HFFc6 (cell line): ENCODE measurements around the gene KREMEN2. TPM values are rescaled to one million over a fixed set of nuclear protein-coding genes. Genes with fewer than 3 reads are reported as not detected.

Source experiments
- DNase-seq: peaks from one replicate; pipeline ENCODE4 v3.0.0-alpha.2; 2018
- H3K27ac Mint-ChIP-seq: 2 replicates; pipeline ENCODE4 v1.8.0; 2020; ENCODE audit warnings: mild to moderate bottlenecking, mixed read lengths
- H3K27me3 Mint-ChIP-seq: 2 replicates; pipeline ENCODE4 v1.8.0; 2021; ENCODE audit warnings: mild to moderate bottlenecking, moderate library complexity, mixed read lengths; ENCODE audit not compliant: insufficient read depth
- H3K36me3 Mint-ChIP-seq: 2 replicates; pipeline ENCODE4 v1.8.0; 2021; ENCODE audit warnings: low read depth, mixed read lengths
- H3K4me1 Mint-ChIP-seq: 2 replicates; pipeline ENCODE4 v1.8.0; 2020; ENCODE audit warnings: low read depth, mixed read lengths
- H3K4me3 Mint-ChIP-seq: 2 replicates; pipeline ENCODE4 v1.8.0; 2020; ENCODE audit warnings: mild to moderate bottlenecking, moderate library complexity, mixed read lengths
- H3K9me3 Mint-ChIP-seq: 2 replicates; pipeline ENCODE4 v1.8.0; 2020; ENCODE audit warnings: mild to moderate bottlenecking, mixed read lengths
- CTCF ChIP-seq: fragments of 200-600 bp; sonication (generic); IDR thresholded peaks from 2 replicates; pipeline ENCODE4 v1.5.0; 2021; ENCODE audit warnings: antibody characterized with exemption, mild to moderate bottlenecking
- total RNA-seq, 6 experiments: library from RNA; stranded (reverse); fragmentation: NEBNext Ultra II Directional; extraction: Animal tissue kit (Norgen Biotek cat#: 25700); gene quantifications; 2 replicates in 1 of 6; 3 replicates in 5 of 6; pipeline ENCODE4 v1.2.3, GENCODE V29; 2021

The KREMEN2 gene
- total RNA-seq, 6 experiments from 2014 or later: not detected

GRCh38 chr16:3013998-3014690 is 50.1 kb downstream of the KREMEN2 start:
- Mint-ChIP-seq H3K36me3 (no peaks in the 10 kb centered on the region), H3K9me3 (no peaks in the 10 kb centered on the region), H3K27ac (no peak overlapping the region), H3K4me3 (no peak overlapping the region), H3K27me3 (peaks cover 27% of the 10 kb centered on the region), H3K4me1 (peaks cover 12% of the 10 kb centered on the region)
- no peak for DNase-seq
- no peak for TF ChIP-seq CTCF

- peaks cover 15% of the 10 kb centered on the region for H3K4me1 Mint-ChIP-seq
- DNase-seq: no peak
- no peak for TF ChIP-seq CTCF
- no peaks in the 10 kb centered on the region for H3K9me3 Mint-ChIP-seq
- H3K27me3 Mint-ChIP-seq: peaks cover 28% of the 10 kb centered on the region
- H3K4me3 Mint-ChIP-seq: no peak overlapping the region
- H3K27ac Mint-ChIP-seq: no peak overlapping the region
- H3K36me3 Mint-ChIP-seq: peaks cover 2% of the 10 kb centered on the region; the same call in 1 of the 2 replicates
Measured at GRCh38 chr16:3014971-3015370, 50.9 kb downstream of the KREMEN2 start.

GRCh38 chr16:3015865-3016521 is 51.9 kb downstream of the KREMEN2 start:
- TF ChIP-seq CTCF: no peak
- no peak for DNase-seq
- H3K9me3 Mint-ChIP-seq: no peaks in the 10 kb centered on the region
- H3K27me3 Mint-ChIP-seq: peaks cover 29% of the 10 kb centered on the region
- H3K36me3 Mint-ChIP-seq: peaks cover 9% of the 10 kb centered on the region; the same call in 1 of the 2 replicates
- H3K4me1 Mint-ChIP-seq: peaks cover 18% of the 10 kb centered on the region
- no peak overlapping the region for H3K4me3 Mint-ChIP-seq
- H3K27ac Mint-ChIP-seq: no peak overlapping the region

- DNase-seq: no peak
- H3K36me3 Mint-ChIP-seq: peaks cover 22% of the 10 kb centered on the region
- H3K4me3 Mint-ChIP-seq: no peak overlapping the region
- peaks cover 25% of the 10 kb centered on the region for H3K4me1 Mint-ChIP-seq
- H3K27ac Mint-ChIP-seq: no peak overlapping the region
- no peaks in the 10 kb centered on the region for H3K9me3 Mint-ChIP-seq
- peaks cover 27% of the 10 kb centered on the region for H3K27me3 Mint-ChIP-seq
- no peak for TF ChIP-seq CTCF
Measured at GRCh38 chr16:3017344-3017743, 53.3 kb downstream of the KREMEN2 start.

Other genes with a start within 250 kb of the KREMEN2 start
- gene PRSS27, start 244.1 kb upstream of the KREMEN2 start, total RNA-seq: under 1 TPM; 0.17 to 0.43 (median 0.31) TPM
- gene SRRM2, start 211.6 kb upstream of the KREMEN2 start, total RNA-seq: 100 to 1,000 TPM; 223 to 317 (median 269) TPM
- 100 to 1,000 TPM; 329 to 403 (median 352) TPM for gene ELOB, start 187.0 kb upstream of the KREMEN2 start, total RNA-seq
- not detected for gene PRSS33, start 176.7 kb upstream of the KREMEN2 start, total RNA-seq
- not detected for gene PRSS41, start 165.8 kb upstream of the KREMEN2 start, total RNA-seq
- gene PRSS21, start 147.0 kb upstream of the KREMEN2 start, total RNA-seq: not detected
- under 1 TPM in 4 of 6 experiments, not detected in 2; 0.41 to 0.68 (median 0.46) TPM for gene ZG16B, start 134.0 kb upstream of the KREMEN2 start, total RNA-seq
- gene PRSS22, start 106.1 kb upstream of the KREMEN2 start, total RNA-seq: not detected
- 10 to 100 TPM; 24.5 to 29.3 (median 26.1) TPM for gene FLYWCH2, start 81.1 kb upstream of the KREMEN2 start, total RNA-seq
- 10 to 100 TPM; 30.3 to 34.9 (median 33.7) TPM for gene FLYWCH1, start 52.3 kb upstream of the KREMEN2 start, total RNA-seq
- 10 to 100 TPM in 5 of 6 experiments, 1 to 10 TPM in 1; 5.7 to 16.5 (median 13.7) TPM for gene PAQR4, start 5.1 kb downstream of the KREMEN2 start, total RNA-seq
- 10 to 100 TPM; 21.1 to 40.8 (median 36.7) TPM for gene PKMYT1, start 16.2 kb downstream of the KREMEN2 start, total RNA-seq
- not detected for gene CLDN9, start 48.6 kb downstream of the KREMEN2 start, total RNA-seq
- under 1 TPM in 1 of 6 experiments, not detected in 5; 0.21 TPM for gene CLDN6, start 53.9 kb downstream of the KREMEN2 start, total RNA-seq
- 100 to 1,000 TPM; 392 to 451 (median 429) TPM for gene TNFRSF12A, start 56.1 kb downstream of the KREMEN2 start, total RNA-seq
- gene HCFC1R1, start 59.7 kb downstream of the KREMEN2 start, total RNA-seq: 10 to 100 TPM; 54.6 to 90.3 (median 83.2) TPM
- gene THOC6, start 59.8 kb downstream of the KREMEN2 start, total RNA-seq: 10 to 100 TPM; 18.2 to 21.6 (median 19.9) TPM
- not detected for gene BICDL2, start 72.7 kb downstream of the KREMEN2 start, total RNA-seq
- gene MMP25, start 82.3 kb downstream of the KREMEN2 start, total RNA-seq: under 1 TPM in 3 of 6 experiments, not detected in 3; 0.05 to 0.17 (median 0.07) TPM
- 1 to 10 TPM in 5 of 6 experiments, under 1 TPM in 1; 1.00 to 2.3 (median 1.7) TPM for gene IL32, start 101.4 kb downstream of the KREMEN2 start, total RNA-seq
- gene ZSCAN10, start 135.0 kb downstream of the KREMEN2 start, total RNA-seq: not detected
- gene ZNF205, start 148.3 kb downstream of the KREMEN2 start, total RNA-seq: 10 to 100 TPM in 2 of 6 experiments, 1 to 10 TPM in 4; 7.6 to 10.2 (median 9.5) TPM
- 1 to 10 TPM; 5.9 to 7.3 (median 6.9) TPM for gene ZNF213, start 170.8 kb downstream of the KREMEN2 start, total RNA-seq
- gene OR1F1, start 223.9 kb downstream of the KREMEN2 start, total RNA-seq: not detected